ENCODE measurements around the gene OR6C2. TPM values are rescaled to one million over a fixed set of nuclear protein-coding genes. Genes with fewer than 3 reads are reported as not detected.
"Not testable (repeated sequence)": the region's sequence is repeated elsewhere in the genome, so short reads cannot be mapped to it uniquely, and the experiment has no call there.

OR6C2 gene
- not detected in 2 replicates for total RNA-seq

DNA sequence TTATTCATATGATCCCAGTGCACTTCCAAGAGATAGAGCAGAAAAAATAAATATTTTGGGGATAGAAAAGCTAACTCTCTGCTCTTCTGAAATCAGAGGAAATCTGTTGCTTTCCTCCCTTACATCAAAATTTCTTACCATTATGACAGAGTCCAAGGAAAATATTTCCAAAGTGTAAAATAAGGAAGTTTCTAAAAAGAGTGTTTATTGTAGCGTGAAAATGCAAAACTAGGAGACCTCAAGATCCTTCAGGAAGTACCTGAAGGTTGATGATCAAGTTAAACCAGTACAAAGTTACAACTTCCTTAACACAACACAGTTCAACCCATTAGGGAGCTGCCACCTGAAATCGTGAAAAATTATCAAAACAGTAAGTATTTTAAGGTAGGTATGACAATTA, at the start of gene OR6C2:
OR6C2 (plus strand) TSS at position 301 of the 400 bp plus-strand sequence. CDS start 8,138 bp downstream, outside the sequence.
- intact Hi-C loops (cut with micrococcal nuclease) = no loop called here

DNA sequence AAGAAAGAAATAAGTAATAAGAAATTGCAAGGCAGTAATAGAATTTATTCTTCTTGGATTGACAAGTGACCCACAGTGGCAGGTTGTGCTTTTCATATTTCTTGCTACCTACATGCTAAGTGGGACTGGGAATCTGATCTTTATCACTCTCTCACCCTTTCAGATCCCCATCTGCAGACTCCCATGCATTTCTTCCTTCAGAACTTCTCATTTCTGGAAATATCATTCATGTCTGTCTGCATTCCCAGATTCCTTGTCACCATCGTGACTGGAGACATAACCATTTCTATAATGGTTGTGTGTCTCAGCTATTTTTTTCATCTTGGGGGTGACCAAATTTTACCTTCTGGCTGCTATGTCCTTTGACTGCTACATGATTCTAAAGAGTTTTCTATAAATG, 47.5 kb upstream of the OR6C2 start:
- intact Hi-C loops (cut with micrococcal nuclease) = no loop called here

DNA sequence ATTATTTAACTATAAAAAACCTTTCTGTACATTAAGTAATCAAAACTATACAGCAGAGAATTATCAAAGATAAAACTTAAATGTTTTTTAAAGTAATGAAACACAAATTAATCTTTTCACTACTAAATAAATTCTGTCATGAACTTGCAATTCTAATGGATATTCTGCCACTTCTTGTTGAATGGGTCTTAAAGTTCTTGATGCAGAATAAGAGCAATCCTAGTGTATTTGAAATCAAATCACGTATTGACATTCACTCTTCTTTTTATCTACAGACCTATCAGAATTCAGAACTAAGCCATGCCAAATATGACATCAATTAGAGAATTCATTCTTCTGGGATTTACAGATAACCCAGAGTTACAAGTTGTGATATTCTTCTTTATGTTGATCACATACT, 43.6 kb upstream of the OR6C2 start, which contains the start of gene OR6C65:
OR6C65 (plus strand) TSS at position 301 of the 400 bp plus-strand sequence; CDS start at position 301, 0 bp downstream.
- intact Hi-C loops (cut with micrococcal nuclease) = no loop called here

DNA sequence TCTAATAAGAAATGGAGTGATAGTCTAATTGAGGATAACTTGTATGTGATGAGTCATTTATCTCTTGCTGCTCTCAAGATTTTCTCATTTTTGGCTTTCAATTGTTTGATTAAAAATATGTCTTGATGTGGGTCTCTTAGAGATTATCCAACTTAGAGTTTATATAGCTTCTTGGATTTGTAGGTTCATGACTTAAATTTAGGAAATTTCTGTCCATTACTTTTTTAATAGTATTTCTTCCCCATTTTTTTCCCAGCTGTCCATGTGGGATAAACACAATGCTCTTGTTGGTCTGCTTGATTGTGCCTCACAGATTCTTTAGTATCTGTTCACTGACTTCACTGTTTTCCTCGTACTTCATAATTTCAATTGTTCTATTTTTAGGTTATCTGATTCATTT, 36.0 kb upstream of the OR6C2 start:
- intact Hi-C loops (cut with micrococcal nuclease) = no loop called here

DNA sequence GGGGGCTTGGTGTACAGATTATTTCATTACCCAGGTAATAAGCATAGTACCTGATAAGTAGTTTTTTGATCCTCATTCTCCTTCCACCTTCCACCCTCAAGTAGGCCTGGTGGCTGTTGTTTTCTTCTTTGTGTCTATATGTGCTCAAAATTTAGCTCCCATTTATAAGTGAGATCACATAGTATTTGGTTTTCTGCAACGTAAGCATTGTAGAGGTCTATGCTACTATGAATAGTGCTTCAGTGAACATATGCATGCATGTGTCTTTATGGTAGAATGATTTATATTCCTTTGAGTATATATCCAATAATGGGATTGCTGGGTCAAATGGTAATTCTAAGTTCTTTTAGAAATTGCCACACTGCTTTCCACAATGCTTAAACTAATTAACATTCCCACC, 34.7 kb upstream of the OR6C2 start:
- intact Hi-C loops (cut with micrococcal nuclease) = not testable (repeated sequence)

- intact Hi-C loops (cut with micrococcal nuclease) = not testable (repeated sequence)
These were observed 31.7 kb upstream of the OR6C2 start for GRCh38 chr12:55412138-55412537.

DNA sequence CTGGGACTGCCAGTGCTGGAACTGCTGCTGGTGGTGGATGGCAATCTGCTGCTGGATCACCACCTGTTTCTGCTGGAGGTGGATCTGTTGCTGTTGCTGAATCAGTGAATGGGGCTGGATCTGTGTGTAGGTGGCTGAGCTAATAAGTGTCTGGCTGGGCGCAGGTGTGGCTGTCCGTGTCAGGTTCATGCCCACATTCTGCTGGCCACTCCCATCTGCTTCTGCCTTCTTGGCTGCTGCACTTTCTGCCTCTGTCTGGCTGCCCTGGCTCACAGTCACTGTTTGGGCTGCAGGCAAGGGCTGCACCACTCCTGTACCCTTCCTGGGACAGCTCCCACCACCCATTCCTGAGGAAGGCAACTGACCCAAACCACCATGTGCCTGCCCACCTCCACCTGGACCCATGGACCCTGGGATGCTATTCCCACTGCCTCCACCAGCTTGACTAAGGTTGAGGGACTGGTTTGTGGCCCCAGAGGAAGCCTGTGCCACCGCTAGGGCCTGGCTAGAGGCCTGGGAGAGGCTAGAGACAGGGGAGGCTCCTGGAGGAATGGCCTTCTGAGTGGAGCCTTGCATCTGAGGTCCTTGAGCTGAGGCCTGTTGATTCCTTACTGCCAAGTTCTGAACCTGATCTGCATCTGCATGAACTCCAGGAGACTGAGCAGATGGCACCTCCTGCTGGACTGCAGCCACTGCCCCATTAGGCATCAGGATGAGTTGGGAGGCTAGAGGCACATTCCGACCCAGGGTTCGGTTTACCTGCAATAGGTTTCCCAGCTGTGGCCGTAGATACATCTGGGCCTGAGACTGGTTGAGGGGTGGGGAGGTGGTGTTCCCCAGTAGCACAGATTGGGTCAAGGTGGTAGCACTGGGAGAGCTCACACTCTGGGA, 30.1 kb upstream of the OR6C2 start:
- intact Hi-C loops (cut with micrococcal nuclease) = not testable (repeated sequence)

GRCh38 chr12:55414396-55414823, 29.5 kb upstream of the OR6C2 start:
- intact Hi-C loops (cut with micrococcal nuclease) = not testable (repeated sequence)

DNA sequence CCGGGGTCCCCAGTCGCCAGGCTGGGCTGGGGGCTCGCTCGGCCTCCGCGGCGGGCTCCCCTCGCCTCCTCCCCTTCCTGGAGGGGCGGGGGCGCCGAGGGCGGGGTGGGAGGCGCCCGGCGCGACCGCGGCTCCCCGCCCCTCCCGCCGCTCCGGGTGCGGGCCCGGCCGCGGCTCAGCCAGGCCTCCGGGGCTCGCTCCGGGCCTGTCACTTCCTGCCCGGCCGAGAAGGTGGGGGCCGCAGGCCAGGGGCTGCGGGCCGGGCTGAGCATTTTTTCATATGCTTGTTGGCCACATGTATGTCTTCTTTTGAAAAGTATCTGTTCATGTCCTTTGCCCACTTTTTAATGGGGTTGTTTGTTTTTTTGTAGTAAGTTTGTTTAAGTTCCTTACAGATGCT, 29.0 kb upstream of the OR6C2 start:
- intact Hi-C loops (cut with micrococcal nuclease) = not testable (repeated sequence)

GRCh38 chr12:55416961-55417360, 26.9 kb upstream of the OR6C2 start:
- intact Hi-C loops (cut with micrococcal nuclease) = no loop called here

- intact Hi-C loops (cut with micrococcal nuclease) = no loop called here
These were observed 23.4 kb upstream of the OR6C2 start for GRCh38 chr12:55420307-55420962.

- intact Hi-C loops (cut with micrococcal nuclease) = no loop called here
These were observed 17.9 kb upstream of the OR6C2 start, which contains the start of gene OR6C76 for GRCh38 chr12:55425954-55426353. Gene OR6C76 (plus strand): TSS chr12:55426254. CDS start chr12:55426254, 0 bp downstream.

DNA sequence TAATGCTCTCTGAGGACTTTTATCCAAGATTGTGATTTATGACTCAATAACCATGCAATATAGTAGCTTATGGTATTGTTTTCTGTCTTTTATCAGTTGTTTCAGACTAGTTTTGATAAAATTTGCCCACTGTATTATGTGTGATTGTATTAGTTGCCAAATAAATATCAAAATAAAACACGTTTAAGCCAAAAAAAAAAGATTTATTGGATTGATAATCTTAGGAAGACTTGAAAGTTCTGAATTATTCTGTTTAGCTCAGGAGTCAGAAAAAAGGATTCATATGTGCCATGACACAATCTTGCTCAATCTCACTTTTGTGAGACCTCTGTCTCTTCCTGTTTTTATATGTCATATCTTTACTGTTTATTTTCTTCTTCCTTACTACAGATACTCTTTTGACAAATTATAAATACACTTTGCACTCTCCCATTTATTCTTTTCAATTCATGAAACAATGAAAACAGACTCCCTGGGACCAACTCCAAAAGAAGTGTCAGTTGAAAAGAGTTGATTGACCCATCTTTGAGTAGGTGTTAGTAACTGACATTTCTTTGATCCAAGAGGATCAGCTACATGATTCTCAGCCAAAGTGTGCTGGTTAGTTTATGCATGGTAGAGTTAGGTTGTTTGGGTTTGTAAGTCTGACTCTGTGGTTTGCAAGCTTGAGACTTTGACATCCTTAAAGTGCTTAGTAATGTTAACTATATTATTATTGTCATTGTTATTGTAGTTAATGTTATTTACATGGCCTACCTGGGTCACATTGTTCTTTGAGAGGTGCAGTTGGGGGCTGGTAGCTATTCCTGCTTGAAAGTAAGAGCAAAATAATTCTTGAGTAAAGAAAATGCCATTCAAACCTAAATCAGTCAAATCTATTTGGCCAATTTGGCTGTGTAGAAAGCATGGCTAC, 15.3 kb upstream of the OR6C2 start:
- intact Hi-C loops (cut with micrococcal nuclease) = no loop called here

DNA sequence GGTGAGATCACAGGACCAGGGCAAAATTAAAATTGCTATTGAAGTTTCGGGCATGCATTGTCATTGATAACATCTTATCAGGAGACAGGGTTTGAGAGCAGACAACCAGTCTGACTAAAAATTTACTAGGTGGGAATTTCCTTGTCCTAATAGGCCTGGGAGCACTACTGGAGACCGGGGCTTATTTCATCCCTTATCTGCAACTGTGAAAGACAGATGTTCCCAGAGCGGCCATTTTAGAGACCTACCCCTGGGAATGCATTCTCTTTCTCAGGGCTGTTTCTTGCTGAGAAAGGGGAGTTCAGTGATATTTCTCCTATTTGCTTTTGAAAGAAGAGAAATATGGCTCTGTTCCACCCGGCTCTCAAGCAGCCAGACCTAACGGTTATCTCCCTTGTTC, 2.6 kb upstream of the OR6C2 start:
- intact Hi-C loops (cut with micrococcal nuclease) = not testable (repeated sequence)

- intact Hi-C loops (cut with micrococcal nuclease) = no loop called here
These were observed 1.5 kb downstream of the OR6C2 start for GRCh38 chr12:55445357-55445756.

DNA sequence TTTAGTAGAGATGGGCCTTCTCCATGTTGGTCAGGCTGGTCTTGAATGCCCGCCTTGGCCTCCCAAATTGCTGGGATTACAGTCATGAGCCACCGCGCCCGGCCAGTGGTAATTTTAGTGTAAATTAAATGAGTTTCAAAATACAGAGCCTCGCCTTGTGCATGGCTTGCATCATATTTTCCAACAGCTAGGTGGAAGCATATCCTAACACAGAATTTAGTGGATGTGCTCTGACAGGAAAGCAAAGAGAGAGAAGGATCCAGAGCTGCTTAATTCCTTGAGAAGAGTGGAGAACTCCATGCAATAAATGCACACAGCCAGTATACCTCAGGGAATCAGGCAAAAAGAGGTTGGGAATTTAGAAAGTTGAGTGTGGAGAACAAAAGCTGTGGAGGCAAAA, 2.5 kb downstream of the OR6C2 start:
- intact Hi-C loops (cut with micrococcal nuclease) = no loop called here

DNA sequence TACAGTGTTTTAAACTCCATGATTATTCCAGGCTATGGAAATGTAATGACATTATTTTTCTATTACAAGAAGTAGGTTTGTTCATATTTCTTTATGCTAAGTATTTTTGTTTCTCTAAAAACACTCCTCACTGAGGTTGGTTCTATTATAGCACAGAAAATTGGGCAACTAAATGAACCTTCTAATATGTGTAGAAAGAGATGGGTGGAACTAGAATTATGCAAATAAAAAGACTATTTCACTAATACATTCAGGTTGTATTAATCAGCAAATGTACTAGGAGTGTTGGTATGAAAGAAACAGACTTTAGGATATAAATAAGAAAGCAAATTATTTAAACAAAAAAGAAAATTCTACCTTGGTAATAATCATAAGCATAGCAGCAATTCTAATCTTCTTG, 4.9 kb downstream of the OR6C2 start:
- intact Hi-C loops (cut with micrococcal nuclease) = no loop called here

GRCh38 chr12:55464926-55465325, 21.1 kb downstream of the OR6C2 start:
- intact Hi-C loops (cut with micrococcal nuclease) = not testable (repeated sequence)

DNA sequence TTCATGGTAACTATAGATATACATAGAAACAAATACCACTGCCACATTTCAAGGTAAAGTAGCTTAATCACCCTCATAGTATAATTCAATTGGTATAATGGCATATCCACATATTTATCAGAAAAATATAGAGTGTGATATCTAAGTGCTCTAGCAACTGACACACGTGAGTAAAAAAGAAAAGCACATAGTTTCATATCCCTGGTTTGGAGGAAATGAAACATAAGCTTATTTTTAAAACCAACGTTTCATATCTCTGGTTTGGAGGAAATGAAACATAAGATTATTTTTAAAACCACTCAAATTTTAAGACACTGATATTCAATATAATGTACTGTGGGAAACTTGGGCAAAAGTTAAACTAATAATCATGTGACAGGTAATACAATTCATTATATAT, 24.0 kb downstream of the OR6C2 start:
- intact Hi-C loops (cut with micrococcal nuclease) = no loop called here

GRCh38 chr12:55469291-55469690, 25.4 kb downstream of the OR6C2 start:
- intact Hi-C loops (cut with micrococcal nuclease) = no loop called here

DNA sequence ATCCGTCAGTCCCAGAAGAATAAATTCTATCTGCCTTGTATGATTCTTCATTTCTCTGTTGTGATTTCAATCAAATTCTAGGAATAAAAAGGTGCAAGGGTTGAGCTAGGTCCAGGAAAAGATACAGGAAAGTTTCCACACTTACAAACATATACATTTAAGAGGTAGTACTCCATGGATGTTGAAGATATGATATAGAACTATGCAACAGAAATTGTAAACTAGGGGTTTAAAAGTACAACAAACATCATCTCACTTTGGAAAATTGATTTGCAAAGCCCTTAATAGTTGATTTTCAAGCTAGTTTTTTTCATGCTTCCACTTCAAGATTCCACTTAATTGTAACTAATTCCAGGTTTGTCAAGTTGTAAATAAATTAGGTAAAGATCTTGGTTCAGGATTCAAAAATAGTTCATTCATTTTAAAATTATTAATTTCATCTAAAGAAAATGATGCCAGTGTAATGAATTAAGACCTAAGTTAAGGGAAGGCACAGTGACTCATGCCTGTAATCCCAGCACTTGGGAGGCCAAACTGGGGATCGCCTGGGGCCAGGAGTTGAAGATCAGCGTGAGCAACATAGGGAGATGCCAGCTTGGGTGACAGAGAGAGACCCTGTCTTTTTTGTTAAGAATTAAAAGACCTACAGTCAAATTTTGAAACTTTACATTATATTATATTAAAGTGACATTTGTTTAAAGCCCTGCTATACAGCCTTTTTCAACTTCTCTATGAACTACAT, 26.4 kb downstream of the OR6C2 start, which contains the start of gene OR6C70:
OR6C70 (minus strand) TSS at position 51 of the 742 bp plus-strand sequence; CDS start at position 51, 0 bp downstream.
- intact Hi-C loops (cut with micrococcal nuclease) = no loop called here
